HG03064 (cell line): ENCODE results near the gene ACO2.

ENCODE experiments used
- ATAC-seq: cut with Tn5 transposase; IDR thresholded peaks from one replicate; pipeline ENCODE4 v1.9.1; 2021; ENCODE audit warnings: low read depth; ENCODE audit not compliant: unreplicated experiment

ACO2 gene

DNA sequence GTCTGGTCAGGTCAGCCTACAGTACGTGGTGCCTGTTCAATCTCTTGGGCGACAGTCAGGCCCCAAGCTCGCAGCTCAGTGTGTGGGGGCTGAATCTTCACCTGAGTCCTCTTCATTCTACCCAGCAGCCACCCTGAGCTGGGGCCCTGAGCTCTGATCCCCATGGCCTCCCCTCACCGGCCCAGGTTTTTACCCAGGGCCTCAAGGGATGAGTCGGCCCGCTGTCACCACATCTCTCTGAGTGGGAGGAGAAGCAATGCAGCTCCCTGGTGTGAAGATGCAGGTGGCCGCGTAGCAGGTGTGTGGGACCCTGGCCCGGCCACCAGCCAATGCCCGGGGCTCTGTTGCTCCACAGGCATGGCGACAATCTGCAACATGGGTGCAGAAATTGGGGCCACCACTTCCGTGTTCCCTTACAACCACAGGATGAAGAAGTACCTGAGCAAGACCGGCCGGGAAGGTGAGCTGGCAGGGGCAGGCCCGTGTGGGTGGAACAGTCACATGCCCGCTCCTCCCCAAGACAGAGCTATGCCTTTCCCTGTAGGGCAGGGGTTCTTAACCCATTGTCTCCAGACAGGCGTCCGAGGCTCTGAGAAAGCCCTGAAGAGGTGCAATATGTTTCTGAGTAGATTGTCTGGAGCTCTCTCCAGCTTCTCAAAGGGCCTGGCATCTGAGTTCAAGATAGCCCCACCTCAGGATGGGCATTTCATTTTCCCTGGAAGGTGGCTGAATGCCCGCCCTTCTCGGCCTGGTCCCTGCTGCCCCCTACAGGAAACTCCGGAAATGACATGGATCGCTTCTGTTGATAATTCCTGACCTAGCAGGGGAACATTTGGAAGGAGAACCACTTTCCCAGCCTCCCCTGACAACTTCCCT lies 48.5 kb downstream of the ACO2 start:
- no peak for ATAC-seq

DNA sequence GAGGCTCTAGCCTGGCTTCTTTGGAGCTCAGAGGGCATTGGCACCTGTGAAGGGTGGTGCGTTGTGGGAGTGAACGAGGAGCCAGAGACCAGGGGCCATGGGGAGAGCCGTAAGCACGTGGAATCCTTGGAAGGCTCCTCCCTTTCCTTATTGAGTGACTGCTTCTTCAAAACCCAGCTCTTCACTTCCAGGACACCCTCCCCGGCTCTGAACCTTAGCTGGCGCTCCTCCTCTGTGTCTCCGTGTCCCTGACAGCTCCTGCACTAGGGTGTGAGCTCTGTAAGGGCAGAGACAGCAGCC lies 49.1 kb downstream of the ACO2 start:
- ATAC-seq = no peak

DNA sequence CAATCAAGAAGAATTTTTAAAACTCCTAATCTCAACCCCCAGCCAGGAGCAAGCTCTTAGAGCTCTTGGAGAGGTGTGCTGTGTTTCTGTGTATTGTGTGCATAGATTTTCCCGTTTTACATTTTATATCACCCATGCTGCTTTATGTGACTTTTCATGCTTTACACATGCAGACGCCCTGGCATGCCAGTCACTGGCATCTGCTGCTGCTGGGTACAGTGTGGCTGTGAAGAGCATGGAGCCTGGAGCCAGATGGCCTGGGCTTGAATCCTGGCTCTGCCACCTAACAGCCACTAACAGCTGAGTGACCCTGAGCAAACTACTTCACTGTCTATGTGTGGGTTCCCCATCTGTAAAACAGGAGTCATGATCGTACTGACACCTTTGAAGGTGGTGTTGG lies 52.2 kb downstream of the ACO2 start:
- no peak for ATAC-seq

DNA sequence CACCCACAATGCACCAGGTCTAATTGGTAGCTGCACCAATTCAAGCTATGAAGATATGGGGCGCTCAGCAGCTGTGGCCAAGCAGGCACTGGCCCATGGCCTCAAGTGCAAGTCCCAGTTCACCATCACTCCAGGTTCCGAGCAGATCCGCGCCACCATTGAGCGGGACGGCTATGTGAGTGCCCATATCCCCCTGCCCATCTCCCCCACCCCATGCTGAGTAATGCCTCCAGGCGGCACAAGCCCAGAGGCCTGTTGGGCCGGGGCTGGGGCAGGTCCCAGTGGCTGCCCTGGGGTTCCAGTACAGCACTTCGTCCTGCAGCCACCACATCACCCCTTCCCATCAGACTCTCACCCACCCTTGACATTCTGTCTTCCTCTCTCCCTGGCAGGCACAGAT lies 53.9 kb downstream of the ACO2 start:
- ATAC-seq = no peak

DNA sequence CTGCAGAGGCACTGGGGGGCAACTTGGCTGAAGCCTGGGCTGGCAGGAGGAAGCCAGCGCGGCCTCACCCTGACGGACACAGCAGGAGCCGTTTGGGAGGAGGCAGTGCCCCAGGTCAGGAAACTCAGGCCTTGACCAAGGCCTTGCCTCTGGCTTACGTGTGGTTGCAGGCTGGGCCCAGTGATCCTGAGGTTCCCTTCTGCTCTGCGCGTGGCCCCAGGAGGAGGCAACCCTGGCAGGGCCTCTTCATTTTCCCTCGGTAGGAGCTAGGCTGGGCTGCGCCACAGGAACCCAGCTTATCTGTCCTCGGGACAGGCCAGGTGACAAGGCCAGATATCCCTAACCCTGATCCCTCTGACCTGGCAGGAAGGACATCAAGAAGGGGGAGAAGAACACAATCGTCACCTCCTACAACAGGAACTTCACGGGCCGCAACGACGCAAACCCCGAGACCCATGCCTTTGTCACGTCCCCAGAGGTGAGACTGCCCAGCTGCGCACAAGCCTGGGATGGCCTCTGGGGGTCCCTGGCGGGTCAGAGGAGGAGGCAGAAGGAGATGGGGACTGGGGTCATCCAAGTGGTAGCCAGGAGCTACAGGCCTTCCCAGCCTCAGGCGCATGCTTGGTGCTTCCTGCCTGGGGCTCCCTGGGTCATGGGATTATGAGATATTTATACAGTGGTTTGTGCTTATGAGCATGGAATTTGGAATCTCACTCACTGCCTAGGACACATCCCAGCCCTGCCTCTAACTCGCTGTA lies 54.7 kb downstream of the ACO2 start:
- ATAC-seq = no peak

DNA sequence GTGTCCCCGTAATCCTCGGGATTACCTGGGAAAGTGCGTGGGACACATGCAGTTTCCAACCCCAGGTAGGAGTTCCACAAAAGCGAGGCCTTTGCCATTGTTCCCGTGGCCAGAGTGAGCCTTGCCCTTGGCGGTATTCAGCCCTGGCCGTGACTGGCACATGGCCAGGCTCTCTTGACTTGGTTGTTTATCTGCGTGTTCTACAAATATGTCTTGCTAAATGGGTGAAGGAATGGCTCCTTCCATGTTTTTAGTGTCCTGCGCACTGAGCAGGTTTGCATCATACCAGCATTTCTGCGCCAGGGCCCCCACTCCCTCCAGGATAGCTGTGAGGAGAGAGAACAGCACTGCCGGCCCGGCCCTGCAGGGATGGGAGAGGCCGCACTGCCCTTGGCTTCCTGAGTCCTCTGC lies 55.3 kb downstream of the ACO2 start:
- no peak for ATAC-seq

DNA sequence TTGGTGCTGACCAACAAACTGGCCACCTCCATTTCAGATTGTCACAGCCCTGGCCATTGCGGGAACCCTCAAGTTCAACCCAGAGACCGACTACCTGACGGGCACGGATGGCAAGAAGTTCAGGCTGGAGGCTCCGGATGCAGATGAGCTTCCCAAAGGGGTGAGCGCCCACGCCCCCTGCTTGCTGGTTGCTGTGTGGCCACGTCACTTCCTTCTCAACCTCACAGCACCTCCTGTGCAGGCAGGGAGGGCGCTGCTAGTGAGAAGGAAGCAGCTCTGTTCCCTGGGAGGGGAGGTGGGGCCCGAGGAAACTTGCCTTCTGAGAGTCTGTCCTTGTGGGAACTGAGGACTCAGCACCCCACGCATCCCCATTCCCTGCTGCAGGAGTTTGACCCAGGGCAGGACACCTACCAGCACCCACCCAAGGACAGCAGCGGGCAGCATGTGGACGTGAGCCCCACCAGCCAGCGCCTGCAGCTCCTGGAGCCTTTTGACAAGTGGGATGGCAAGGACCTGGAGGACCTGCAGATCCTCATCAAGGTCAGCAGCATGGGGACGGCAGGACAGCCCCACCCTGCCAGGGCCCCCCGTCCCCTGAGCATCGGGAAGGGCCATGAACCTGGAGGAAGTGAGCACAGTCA lies 56.0 kb downstream of the ACO2 start:
- ATAC-seq = no peak

DNA sequence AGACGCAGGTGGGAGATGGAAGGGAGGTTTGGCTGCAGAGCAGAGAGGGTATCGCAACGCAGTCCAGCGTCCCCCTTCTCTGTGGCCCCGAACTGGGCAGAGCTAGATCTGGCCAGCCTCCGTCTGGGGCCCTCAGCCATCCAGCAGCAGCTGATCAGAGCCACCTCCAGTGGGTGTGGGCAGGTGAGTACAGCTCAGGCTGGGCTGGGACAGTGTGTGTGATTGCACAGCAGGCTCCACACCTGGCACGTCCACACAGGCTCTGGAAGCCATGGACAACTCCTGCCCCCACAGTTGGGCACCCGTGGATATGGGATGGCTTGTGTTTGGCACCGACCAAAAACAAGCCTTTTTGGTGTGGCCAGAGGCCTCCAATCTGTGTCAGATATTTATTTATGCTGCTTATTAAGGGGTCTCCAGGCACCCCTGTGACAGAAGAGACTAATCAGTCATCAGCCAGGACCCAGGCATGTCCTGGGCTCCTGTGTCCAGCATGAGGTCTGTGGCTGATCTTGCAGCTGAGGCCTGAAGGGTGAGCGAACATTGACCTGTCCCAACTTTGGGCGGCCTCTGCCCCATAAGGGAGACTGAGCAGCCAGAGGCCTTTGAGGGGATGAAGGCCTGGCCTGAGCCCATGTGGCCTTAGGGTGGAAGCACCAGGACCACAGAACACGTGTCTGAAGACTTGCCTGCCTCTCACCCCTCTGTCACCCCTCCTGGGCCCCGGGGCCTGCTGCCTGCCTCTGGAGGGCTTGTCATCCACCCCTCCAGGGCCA lies 56.7 kb downstream of the ACO2 start:
- no peak for ATAC-seq

DNA sequence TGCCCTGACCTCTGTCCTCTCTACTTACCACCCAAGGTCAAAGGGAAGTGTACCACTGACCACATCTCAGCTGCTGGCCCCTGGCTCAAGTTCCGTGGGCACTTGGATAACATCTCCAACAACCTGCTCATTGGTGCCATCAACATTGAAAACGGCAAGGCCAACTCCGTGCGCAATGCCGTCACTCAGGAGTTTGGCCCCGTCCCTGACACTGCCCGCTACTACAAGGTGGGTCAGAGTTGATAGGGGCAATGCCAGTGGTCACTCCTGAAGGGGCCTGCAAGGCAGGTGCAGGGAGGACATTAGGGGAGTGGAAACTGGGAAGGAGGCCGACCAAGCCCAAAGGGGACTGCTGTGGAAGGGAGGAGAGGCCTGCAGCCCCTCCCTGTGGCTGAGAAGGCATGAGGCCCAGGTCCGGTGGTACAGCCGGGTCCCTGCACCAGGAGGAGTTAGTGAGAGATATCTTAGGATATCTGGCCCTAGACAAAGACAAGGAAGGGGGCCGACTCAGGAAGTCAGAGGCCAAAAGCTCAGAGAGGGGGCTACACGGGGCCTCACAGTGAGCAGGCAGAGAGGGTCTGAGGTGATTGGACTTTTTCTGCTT lies 57.4 kb downstream of the ACO2 start:
- ATAC-seq = no peak

DNA sequence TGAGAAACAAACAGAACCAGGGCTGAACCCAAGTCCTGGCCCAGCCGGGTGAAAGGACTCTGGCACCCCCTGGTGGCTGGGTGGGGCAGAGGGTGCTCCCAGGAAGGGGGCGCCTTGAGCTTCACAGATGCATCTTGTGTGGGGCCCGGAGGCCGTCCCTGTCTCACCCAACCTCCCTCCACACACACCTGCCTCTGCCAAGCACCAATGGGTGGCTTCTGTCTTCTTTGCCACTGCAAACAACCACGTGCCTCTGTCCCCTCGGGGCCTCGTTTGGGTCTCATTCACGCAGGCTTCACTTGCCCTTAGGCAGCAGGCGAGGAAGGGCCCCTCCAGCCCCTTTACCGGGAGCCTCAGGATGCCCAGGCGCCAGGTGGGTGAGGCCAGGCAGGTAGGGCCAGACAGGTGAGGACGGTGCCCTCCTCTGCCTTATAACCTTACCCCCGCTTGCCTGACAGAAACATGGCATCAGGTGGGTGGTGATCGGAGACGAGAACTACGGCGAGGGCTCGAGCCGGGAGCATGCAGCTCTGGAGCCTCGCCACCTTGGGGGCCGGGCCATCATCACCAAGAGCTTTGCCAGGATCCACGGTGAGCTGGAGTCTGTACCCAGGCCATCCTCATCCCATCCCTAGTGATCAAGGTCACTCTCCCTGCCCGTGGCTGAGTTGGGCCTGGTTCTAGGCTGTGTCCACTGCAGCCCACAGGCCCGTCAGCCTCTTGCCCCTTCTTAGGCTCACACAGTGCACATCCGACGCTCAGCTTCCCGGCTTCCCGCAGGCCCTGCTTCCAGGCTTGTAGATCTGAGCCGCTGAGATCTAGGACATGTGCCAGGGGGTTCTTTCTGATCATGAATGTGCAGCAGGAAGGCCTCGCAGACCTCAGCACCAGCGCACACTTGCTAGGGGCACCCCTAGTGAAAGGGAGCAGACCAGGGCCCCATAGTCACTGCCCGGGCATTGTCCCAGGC lies 58.2 kb downstream of the ACO2 start:
- ATAC-seq = no peak

DNA sequence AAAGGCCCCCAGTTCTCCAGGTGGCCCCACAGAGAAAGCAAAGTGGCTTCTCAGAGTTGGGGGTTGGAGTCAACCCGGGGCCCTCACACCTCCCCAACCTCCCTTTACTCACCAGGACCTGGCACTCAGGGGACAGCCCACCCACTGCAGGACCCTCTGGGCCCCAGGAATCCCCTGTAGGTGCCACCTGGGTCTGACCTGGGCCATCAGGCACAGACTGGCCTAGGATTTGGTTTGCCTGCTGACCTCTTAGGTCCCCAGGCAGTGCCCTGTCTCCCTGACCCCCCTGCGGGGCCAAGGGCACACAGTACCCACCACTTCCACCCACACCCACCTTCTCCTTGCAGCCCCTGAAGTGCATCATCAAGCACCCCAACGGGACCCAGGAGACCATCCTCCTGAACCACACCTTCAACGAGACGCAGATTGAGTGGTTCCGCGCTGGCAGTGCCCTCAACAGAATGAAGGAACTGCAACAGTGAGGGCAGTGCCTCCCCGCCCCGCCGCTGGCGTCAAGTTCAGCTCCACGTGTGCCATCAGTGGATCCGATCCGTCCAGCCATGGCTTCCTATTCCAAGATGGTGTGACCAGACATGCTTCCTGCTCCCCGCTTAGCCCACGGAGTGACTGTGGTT lies 59.3 kb downstream of the ACO2 start:
- no peak for ATAC-seq

DNA sequence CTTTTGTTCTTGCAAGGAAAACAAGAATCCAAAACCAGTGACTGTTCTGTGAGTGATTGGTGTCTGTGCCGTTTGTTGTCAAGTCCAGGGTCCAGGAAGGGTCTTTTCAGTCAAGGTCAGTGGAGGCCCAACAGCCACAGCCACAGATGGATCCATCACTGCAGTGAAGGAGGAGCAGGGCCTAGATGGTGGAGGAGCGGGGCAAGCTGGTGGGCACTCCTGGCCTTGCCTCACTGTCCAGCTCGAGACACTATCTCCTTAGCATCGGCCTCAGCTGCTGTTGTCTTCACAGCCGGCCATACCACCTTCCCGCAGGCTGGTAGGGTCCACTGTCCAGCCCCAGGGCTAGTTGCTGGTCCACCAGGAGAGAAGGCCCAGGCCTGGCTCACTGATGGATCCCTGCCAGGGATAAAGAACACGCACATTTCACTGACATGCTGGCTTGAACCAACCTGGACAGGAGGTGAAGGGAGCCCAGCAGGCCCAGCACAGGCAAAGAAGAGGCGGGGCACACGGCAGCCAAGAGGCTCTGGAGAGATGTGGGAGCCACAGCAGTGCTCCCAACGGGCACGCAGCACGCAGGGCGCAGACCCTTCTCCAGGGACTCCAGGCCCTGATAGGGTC lies 60.1 kb downstream of the ACO2 start:
- no peak for ATAC-seq

DNA sequence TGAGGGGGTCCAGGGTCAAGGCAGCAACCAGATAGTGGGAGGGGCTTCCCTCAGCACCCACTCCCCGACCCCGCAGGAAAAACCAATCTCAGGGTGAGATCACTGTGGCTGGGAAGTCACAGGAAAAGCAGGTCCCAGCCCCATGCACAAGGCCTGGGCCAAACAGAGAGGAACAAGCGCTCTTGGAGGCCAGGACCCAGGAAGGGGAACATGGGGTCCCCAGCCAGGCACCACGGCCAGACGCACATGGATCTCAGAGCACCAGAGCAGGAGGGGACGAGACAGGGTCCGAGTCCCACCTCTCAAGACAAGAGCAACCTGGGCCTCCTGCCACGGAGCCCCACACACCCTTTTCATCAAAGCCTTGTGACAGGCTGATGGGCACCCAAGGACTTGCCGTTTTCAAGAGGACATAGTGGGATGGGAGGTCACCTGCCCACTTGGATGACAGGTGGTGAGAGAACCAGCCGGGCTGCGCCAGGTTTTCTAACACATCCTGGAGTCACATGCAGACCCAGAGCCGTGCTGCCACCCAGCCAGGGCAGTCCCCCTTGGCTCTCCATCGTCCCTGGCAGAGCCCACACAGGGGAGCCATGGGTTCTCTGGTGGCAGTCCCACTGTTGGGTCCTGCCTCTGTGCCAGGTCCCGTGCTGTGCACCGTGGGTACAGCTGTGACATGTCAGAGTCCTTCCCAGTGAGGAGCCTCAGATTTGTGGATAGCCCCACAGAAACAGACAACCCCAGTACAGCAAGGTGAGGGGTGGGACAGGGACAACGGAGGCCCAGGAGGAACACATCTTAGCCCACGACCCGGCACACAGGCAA lies 62.2 kb downstream of the ACO2 start:
- no peak for ATAC-seq

DNA sequence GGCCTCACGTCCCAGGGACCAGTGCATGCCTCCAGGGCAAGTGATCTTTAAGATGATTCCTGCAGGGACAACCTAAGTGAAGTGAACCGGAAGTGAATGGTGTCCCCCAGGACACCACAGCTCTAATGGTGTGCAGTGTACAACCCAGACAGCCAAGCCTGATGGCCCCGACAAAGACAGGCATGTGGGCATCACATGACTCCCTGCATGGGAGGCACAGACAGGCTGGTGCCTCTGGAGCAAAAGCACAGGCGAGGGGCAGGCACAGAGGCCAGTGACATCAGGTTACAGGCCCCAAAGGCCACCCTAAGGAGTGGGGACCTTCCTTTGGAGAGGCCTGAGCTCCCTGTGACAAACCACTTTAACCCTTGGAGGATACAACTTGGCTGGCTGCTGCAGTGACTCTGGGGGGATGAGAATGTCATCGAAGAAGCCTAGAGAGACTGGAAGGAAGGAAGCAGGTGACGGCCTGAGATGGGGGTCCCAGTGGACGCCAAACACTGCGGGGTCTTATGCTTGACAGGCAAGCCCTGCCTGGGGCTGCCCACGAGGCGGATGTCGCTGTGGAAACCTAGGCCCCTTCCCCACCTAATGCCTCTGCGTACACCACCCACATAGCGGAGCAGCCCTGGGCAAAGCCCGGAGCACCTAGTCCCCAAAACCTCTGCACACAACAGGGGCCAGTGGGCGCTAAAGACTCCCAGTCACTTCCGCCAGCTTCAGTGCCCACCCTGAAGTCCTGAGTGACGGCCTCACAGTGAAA lies 63.0 kb downstream of the ACO2 start:
- ATAC-seq = no peak

DNA sequence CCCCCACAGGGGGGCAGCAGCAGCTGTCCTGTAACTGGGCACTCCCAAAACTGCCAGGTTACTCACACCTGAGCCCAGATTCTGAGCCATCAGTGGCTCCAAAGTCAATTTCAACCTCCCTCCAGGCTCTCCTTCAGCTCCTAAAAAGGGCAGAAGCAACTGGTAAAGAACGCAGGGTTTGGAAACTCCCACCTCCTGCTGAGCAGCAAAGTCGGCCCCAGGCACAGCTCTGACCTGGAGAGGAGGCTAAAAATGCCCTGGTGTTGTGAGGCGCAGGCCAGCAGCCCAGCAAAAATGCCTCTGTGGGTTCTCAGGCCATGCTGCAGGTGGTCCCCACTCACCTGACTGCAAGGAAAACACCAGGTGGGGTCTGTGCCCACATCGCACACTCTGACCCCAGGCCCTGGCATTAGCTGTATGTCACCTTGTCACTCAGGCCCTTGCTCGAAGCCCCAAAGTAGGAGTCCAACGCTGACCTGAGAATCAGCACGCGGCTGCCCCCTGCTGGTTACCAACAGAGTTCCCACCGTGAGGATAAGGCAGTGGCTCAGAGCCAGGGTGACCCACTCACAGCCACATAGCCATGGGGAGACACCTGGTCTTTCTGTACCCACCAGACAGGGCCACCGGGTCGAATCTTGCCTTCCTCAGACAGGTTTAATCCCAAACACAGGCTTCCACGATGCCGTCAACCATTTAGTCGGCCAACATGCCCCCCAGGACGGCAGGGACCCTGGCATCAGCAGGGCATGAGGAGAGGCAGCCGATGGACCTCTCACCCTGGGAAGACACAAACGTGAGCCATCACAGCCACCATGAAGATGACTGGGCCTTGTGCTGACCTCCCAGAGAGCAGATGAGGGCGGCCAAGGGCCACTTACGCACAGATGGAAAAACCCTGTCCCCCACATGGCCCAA lies 64.2 kb downstream of the ACO2 start:
- no peak for ATAC-seq

DNA sequence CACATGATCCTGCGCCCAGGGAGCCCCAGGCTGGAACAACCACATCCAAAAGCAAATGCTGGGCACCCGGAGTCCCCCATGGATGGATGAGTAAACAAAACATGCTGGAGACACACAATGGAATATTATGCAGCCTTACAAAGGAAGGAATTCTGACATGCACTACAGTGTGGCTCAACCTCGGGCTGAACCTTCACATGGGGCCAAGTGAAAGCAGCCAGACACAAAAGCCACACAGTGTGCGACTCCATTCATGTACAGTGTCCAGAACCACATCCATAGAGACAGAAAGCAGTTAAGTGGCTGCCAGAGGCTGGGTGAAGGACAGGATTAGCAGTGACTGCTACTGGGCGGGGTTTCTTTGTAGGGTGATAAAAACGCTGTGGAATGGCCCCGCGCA lies 65.3 kb downstream of the ACO2 start:
- no peak for ATAC-seq
